ENCODE measurements around the gene PLXNB3.

PLXNB3 gene

DNA sequence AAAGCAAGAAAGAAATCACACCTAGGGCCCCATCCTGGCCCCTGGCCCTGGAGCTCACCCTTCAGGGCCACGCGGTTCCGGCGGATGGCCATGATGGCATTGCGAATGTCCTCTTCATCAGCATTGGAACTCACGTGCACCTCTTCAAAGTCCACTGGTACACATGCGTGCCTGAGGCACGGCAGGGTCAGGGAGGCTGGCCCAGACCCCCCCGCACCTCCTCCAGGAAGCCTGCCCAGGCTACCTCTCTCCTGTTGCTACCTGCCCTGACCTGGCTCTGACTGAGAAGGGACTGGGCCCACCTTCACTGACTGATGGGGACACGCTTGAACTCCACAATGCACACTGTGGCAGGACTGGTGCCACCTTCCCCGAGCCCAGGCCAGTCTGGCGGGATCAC lies 25.6 kb downstream of the PLXNB3 start:
- Histone ChIP-seq H3K4me1 (ENCODE audit: insufficient read depth, low read length) (0 out of 2 replicates have a peak, but pooled peaks cover 3% of the 10 kb centered on the region), H3K9me3 (ENCODE audit: insufficient read depth, low read depth, low read length) (no peaks in the 10 kb centered on the region), H3K4me3 (ENCODE audit: low read length) (no peak overlapping the region), H3K27me3 (ENCODE audit: insufficient read depth, low read length) (no peaks in the 10 kb centered on the region), H3K27ac (ENCODE audit: low read depth, low read length) (no peak overlapping the region), H3K36me3 (ENCODE audit: insufficient read depth, low read length) (peaks cover 19% of the 10 kb centered on the region), H3K9ac (ENCODE audit: low read depth, low read length) (no peak overlapping the region)
- WGBS: 96% methylated on average over 12 of the region's 12 CpGs

DNA sequence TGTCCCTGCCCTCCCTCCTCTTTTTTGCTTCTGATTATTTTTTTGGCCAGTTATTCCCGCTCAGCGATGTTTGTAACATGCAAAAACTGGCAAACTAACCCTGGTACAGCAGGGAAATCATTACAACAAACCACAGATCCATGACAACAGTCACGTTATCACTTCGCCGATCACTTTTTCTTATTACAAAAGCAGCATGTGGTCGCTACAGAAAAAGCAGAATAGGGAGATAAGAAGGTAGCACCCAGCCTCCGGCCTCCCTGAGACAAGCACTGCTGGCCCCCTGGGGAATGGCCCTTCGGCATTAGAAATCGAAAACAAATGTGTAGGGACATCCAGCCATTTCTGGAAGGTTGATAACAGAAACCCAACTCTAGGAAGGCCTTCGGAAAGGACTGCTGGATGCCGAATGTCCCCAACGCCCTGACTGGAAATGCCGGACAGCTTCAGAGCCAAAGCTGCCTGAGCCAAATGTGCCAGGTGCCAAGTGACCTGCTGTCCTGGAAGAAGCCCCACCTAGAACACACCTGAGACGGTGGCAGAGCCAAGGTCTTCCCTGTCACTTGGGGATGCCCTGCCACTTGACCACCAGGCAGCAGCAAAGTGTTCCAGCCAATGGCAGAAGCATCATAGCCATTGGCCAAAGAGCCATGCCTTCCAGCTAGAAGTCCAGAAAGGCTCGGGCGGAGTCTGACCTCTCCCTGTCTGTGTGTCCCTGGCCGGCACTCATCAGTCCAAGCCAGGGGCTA lies 27.2 kb downstream of the PLXNB3 start:
- no peaks in the 10 kb centered on the region for H3K9me3 ChIP-seq (ENCODE audit: insufficient read depth, low read depth, low read length)
- H3K4me1 ChIP-seq (ENCODE audit: insufficient read depth, low read length): 0 out of 2 replicates have a peak, but pooled peaks cover 3% of the 10 kb centered on the region
- 94% methylated on average over 17 of the region's 17 CpGs for WGBS

DNA sequence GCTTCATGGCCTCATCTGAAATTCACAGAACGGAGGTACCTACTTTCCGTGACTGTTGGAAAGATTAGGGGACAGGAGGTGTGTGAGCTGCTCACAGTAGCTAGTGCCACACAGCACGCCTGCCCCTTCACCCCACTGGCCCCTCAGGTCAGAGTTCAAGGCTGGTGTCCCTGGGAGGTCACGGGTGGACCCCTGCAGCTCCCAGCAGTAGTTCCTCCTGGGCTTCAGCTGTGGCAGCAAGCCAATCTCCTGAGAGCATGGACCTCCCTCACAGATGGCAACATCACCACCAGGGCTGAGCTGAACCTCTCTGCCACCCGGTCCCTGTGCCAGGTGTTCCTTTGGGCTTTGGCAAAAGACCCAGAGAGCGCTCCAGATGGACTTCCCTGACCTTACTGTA lies 28.3 kb downstream of the PLXNB3 start:
- WGBS: 90% methylated on average over 5 of the region's 6 CpGs
- H3K4me3 ChIP-seq (ENCODE audit: low read length): no peak overlapping the region
- H3K9me3 ChIP-seq (ENCODE audit: insufficient read depth, low read depth, low read length): no peaks in the 10 kb centered on the region
- H3K4me1 ChIP-seq (ENCODE audit: insufficient read depth, low read length): 0 out of 2 replicates have a peak, but pooled peaks cover 3% of the 10 kb centered on the region
- peaks cover 20% of the 10 kb centered on the region for H3K36me3 ChIP-seq (ENCODE audit: insufficient read depth, low read length)
- H3K27ac ChIP-seq (ENCODE audit: low read depth, low read length): no peak overlapping the region
- H3K9ac ChIP-seq (ENCODE audit: low read depth, low read length): no peak overlapping the region
- no peaks in the 10 kb centered on the region for H3K27me3 ChIP-seq (ENCODE audit: insufficient read depth, low read length)

More for the DNA sequence above, 27.2 kb downstream of the PLXNB3 start:
- peaks cover 15% of the 10 kb centered on the region for H3K36me3 ChIP-seq (ENCODE audit: insufficient read depth, low read length)
- H3K9ac ChIP-seq (ENCODE audit: low read depth, low read length): no peak overlapping the region
- no peak overlapping the region for H3K27ac ChIP-seq (ENCODE audit: low read depth, low read length)
- no peaks in the 10 kb centered on the region for H3K27me3 ChIP-seq (ENCODE audit: insufficient read depth, low read length)
- no peak overlapping the region for H3K4me3 ChIP-seq (ENCODE audit: low read length)

DNA sequence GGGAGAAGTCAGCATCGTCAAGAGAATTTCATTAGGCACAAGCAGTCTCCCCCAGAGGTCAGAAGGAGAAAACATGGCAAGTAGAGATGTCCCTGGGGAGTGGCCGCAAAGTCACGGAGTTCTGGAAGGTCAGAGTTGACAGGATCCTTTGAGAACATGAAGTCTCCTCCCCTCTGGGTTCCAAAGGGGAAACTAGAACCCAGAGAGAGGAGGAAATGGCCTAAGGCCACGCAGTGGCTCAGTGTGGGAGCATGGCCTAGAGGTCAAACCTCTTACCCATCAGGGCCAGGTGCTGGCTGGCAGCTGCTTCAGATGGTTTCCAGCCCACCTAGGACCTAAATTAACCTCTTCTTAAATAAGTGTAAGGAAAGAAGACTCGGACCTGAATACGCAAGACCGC lies 29.2 kb downstream of the PLXNB3 start:
- Histone ChIP-seq H3K9me3 (ENCODE audit: insufficient read depth, low read depth, low read length) (no peaks in the 10 kb centered on the region), H3K4me3 (ENCODE audit: low read length) (peak overlapping the region; percentile 100), H3K27ac (ENCODE audit: low read depth, low read length) (no peak overlapping the region), H3K36me3 (ENCODE audit: insufficient read depth, low read length) (peaks cover 25% of the 10 kb centered on the region), H3K27me3 (ENCODE audit: insufficient read depth, low read length) (no peaks in the 10 kb centered on the region), H3K4me1 (ENCODE audit: insufficient read depth, low read length) (0 out of 2 replicates have a peak, but pooled peaks cover 3% of the 10 kb centered on the region), H3K9ac (ENCODE audit: low read depth, low read length) (peak overlapping the region; percentile 100; the same call in 1 of the 2 replicates)
- WGBS: 40% methylated on average over 4 of the region's 7 CpGs

DNA sequence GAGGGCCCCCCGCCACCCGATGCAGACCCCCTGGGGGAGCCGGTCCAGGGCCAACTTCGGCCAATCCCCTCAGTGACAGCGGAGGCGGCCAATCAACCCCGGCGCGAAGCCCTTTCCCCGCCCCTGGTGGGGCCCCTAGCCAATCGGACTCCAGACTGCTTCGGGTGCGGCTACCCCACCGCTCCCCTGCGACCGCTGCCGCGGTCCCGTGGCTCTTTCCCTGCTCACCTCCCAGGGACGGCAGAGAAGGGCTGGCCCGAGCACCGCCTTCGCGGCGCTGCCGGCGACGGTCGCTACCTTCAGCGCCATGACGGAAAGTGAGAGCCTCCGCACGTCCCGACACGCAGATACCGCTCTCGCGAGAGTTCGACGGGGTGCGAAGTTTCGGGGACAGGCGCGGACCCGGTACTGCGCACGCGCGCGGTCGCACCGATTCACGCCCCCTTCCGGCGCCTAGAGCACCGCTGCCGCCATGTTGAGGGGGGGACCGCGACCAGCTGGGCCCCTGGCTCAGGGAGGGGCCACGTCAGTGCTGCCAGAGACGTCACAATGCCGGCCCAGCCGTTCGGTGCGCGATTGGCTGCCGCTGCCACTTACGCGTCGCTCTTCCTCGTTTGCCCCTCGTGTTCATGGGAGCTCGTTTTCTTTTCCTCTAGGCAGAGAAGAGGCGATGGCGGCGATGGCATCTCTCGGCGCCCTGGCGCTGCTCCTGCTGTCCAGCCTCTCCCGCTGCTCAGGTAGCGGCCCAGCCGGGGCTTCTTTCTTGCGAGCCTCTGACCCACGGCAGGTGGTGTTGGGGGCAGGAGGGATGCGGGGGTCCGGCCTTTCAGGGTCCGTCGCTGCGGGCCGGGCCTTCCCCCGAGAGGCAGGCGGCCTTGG lies 30.2 kb downstream of the PLXNB3 start, which contains the start of the genes IDH3G and SSR4:
Gene IDH3G (minus strand): TSS at position 358 of the 879 bp plus-strand sequence. CDS start 49 bp downstream, at position 309.
Gene SSR4 (plus strand): TSS at position 651 of the 879 bp plus-strand sequence. CDS start 20 bp downstream, at position 671.
- H3K4me3 ChIP-seq (ENCODE audit: low read length): peak within 1 kb of the TSS; percentile 100
- H3K9me3 ChIP-seq (ENCODE audit: insufficient read depth, low read depth, low read length): no peaks in the 10 kb centered on the region
- H3K36me3 ChIP-seq (ENCODE audit: insufficient read depth, low read length): peaks cover 34% of the 10 kb centered on the region
- H3K27ac ChIP-seq (ENCODE audit: low read depth, low read length): peak within 1 kb of the TSS; percentile 95
- H3K9ac ChIP-seq (ENCODE audit: low read depth, low read length): peak within 1 kb of the TSS; percentile 100
- 0 out of 2 replicates have a peak, but pooled peaks cover 3% of the 10 kb centered on the region for H3K4me1 ChIP-seq (ENCODE audit: insufficient read depth, low read length)
- WGBS: under 1% methylated on average over 92 of the region's 92 CpGs
- no peaks in the 10 kb centered on the region for H3K27me3 ChIP-seq (ENCODE audit: insufficient read depth, low read length)

DNA sequence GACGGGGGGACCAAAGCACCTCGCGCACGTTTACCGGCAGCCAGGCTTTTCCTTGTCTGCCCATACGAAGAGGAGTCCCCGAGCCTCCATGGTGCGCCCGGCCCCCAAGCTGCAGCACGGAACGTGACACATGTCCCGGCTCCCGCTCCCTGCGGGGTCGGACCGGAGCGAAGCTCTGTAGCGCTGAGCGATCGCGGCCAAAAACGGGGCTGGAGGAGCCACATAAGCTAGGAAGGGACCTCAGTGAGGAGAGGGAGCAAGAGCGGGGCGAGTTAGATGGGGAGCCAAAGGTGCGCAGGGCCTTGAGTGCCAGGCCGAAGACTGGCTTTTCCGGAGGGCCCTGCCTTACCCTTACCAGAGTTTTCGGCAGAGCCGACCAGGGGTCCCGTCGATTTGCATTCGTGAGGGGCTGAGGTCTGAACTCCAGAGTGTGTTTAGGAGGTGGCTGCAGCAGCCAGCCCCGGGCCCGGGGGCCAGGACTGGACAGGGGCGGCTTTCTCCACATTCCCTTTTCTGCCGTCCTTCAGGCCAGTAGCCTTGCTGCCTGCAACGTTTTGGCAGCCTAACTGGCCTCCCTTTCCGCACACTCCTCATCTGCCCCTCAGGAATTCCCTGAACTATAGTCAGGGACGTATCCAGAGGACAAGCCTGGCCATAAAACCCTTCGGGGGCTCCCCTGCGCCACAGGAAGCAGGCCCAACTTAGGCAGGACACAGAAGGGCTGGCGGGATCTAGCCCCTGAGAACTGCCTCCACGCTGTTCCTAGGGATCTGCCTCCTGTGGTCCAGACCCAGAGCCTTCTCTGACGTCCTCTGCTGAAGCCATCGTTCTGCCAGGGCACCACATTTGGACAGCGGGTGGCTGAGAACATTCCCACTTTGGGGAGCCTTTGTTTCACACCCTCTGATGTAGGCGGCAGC lies 31.1 kb downstream of the PLXNB3 start:
- Histone ChIP-seq H3K36me3 (ENCODE audit: insufficient read depth, low read length) (peaks cover 31% of the 10 kb centered on the region), H3K27me3 (ENCODE audit: insufficient read depth, low read length) (no peaks in the 10 kb centered on the region), H3K9me3 (ENCODE audit: insufficient read depth, low read depth, low read length) (no peaks in the 10 kb centered on the region), H3K4me3 (ENCODE audit: low read length) (peak overlapping the region; percentile 100), H3K9ac (ENCODE audit: low read depth, low read length) (peak overlapping the region; percentile 79), H3K27ac (ENCODE audit: low read depth, low read length) (peak overlapping the region; percentile 83), H3K4me1 (ENCODE audit: insufficient read depth, low read length) (0 out of 2 replicates have a peak, but pooled peaks cover 3% of the 10 kb centered on the region)
- WGBS: 17% methylated on average over 47 of the region's 47 CpGs

DNA sequence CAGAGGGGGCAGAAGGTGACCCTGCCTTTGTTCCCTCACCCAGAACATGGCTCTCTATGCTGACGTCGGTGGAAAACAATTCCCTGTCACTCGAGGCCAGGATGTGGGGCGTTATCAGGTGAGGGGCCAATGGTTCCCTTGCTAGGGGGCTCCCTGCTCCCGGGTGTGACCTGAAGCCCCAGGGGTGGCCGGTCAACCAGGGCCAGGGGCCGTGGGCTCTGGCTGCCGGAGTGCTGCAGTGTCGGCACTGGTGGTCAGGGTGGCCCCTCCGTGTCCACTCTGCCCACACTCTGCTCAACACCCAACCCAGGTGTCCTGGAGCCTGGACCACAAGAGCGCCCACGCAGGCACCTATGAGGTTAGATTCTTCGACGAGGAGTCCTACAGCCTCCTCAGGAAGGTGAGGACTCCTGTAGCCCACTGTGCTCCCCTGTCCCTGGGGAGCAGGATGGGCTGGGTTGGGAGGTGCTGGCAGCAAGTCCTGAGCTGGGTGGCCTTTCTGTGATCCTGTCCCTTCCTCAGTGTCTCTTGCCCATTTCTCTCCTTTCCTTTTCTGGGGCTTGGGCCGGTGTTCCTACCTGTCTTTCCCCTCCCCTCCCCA lies 33.5 kb downstream of the PLXNB3 start:
- Histone ChIP-seq H3K9me3 (ENCODE audit: insufficient read depth, low read depth, low read length) (no peaks in the 10 kb centered on the region), H3K36me3 (ENCODE audit: insufficient read depth, low read length) (peaks cover 31% of the 10 kb centered on the region), H3K4me1 (ENCODE audit: insufficient read depth, low read length) (0 out of 2 replicates have a peak, but pooled peaks cover 3% of the 10 kb centered on the region), H3K27me3 (ENCODE audit: insufficient read depth, low read length) (no peaks in the 10 kb centered on the region), H3K4me3 (ENCODE audit: low read length) (no peak overlapping the region), H3K27ac (ENCODE audit: low read depth, low read length) (no peak overlapping the region), H3K9ac (ENCODE audit: low read depth, low read length) (no peak overlapping the region)
- WGBS: 95% methylated on average over 15 of the region's 15 CpGs

DNA sequence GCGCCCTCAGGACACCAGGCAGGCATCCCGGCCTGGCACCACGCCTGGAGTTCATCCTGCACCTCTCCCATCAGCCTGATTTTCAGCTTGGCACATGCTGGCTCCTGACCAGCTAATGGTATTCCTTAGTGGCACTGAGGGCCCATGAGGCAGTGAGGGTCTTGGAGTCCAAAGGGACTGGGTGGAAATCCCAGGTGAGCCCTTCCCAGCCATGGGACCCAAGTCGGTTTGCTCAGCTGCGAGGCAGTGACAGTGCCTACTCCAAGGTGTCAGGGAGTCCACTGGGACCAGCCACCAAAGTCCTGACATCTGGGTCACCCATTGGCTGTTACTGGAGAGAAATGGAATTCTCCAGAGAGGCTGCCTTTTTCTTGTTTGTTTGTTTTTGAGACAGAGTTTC lies 35.3 kb downstream of the PLXNB3 start:
- no peaks in the 10 kb centered on the region for H3K27me3 ChIP-seq (ENCODE audit: insufficient read depth, low read length)
- H3K4me3 ChIP-seq (ENCODE audit: low read length): no peak overlapping the region
- WGBS: 94% methylated on average over 5 of the region's 5 CpGs
- no peaks in the 10 kb centered on the region for H3K4me1 ChIP-seq (ENCODE audit: insufficient read depth, low read length)
- no peak overlapping the region for H3K27ac ChIP-seq (ENCODE audit: low read depth, low read length)
- H3K9me3 ChIP-seq (ENCODE audit: insufficient read depth, low read depth, low read length): no peaks in the 10 kb centered on the region
- H3K9ac ChIP-seq (ENCODE audit: low read depth, low read length): no peak overlapping the region
- peaks cover 38% of the 10 kb centered on the region for H3K36me3 ChIP-seq (ENCODE audit: insufficient read depth, low read length)

DNA sequence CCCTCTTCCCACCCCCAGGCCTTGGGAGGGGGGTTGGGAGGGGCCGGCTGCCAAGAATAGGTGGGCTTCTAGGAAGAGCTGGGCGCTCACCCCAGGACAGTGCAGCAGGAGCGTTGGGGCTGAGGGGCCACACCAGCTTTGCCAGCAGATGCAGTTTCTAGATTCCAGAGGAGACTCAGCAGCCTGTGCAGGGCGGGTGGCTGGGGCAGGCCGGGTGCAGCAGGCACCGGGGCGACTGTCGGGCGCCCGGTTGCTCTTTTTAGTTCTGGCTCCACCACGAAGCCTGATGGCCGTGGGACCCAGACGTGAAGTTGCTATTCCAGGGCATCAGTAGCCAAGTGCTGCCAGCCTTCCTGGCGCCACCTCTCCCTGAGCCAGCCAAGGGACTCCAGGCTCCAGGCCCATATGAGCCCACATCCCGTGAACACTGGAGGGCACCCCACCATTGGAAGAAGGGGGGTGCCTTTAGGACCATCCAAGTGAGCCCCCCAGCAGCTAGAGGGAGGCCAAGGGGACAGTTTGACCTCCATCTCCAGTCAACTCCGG lies 36.2 kb downstream of the PLXNB3 start:
- H3K4me1 ChIP-seq (ENCODE audit: insufficient read depth, low read length): no peaks in the 10 kb centered on the region
- WGBS: 92% methylated on average over 16 of the region's 16 CpGs
- no peak overlapping the region for H3K4me3 ChIP-seq (ENCODE audit: low read length)
- no peak overlapping the region for H3K9ac ChIP-seq (ENCODE audit: low read depth, low read length)
- H3K27me3 ChIP-seq (ENCODE audit: insufficient read depth, low read length): no peaks in the 10 kb centered on the region
- no peaks in the 10 kb centered on the region for H3K9me3 ChIP-seq (ENCODE audit: insufficient read depth, low read depth, low read length)
- H3K36me3 ChIP-seq (ENCODE audit: insufficient read depth, low read length): peaks cover 38% of the 10 kb centered on the region
- no peak overlapping the region for H3K27ac ChIP-seq (ENCODE audit: low read depth, low read length)

DNA sequence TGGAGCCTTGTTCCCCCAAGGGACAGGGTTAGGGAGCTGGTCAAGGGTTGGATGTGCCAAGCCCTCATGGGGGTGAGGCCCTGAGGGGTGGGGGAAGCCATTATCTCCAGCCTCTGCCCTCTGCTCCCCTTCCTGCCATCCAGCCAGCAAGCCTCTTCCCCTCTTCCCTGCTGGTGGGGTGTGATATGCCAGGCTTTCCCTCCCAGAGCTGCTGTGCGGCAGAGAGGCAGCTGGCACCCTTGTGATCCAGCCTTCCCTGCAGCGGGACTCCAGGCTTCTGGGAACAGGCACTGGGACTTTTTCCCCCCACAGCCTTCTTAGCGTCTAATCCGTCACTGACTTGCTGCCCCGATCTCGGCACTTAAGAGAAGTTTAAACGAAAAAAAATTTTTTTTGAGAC lies 36.7 kb downstream of the PLXNB3 start:
- Histone ChIP-seq H3K27ac (ENCODE audit: low read depth, low read length) (no peak overlapping the region), H3K4me1 (ENCODE audit: insufficient read depth, low read length) (no peaks in the 10 kb centered on the region), H3K36me3 (ENCODE audit: insufficient read depth, low read length) (peaks cover 38% of the 10 kb centered on the region), H3K4me3 (ENCODE audit: low read length) (no peak overlapping the region), H3K9ac (ENCODE audit: low read depth, low read length) (no peak overlapping the region), H3K9me3 (ENCODE audit: insufficient read depth, low read depth, low read length) (no peaks in the 10 kb centered on the region), H3K27me3 (ENCODE audit: insufficient read depth, low read length) (no peaks in the 10 kb centered on the region)
- 96% methylated on average over 7 of the region's 7 CpGs for WGBS

Measured in HUES64 (cell line).